ENCODE measurements around the gene EWSR1. TPM values are rescaled to one million over a fixed set of nuclear protein-coding genes. Genes with fewer than 3 reads are reported as not detected.

EWSR1 gene
- total RNA-seq, 1 experiment from 2014 or later: 462 TPM

DNA sequence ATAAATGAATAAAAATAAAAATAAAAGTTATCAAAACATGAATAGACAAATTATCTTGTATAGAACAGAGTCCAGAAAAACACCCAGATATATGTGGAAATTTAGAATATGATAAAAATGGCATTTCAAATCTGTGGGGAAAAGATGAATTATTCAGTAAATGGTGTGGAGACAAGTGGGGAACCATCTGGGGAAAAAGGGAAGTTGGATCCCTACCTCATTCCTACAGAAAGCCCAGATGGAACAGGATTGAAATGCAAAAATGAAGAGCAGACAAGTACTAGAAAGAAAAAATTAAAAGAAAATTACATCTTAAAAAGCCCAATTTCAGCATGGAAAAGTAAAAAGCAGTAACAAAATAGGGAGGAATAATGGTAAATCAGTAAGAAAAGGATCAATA lies 55.6 kb downstream of the EWSR1 start:
- no peak overlapping the region for H3K4ac ChIP-seq (ENCODE audit: low read depth, low read length)
- H2BK120ac ChIP-seq (ENCODE audit: low read depth, low read length, poor library complexity, severe bottlenecking): no peak overlapping the region
- H3K9me3 Mint-ChIP-seq: no peaks in the 10 kb centered on the region
- H3T11ph ChIP-seq (ENCODE audit: low read length): no peak overlapping the region
- no peak overlapping the region; a peak in 1 of 7 replicates for H3K27ac Mint-ChIP-seq
- no peak overlapping the region for H2AFZ ChIP-seq (ENCODE audit: low read length)
- H3K79me1 ChIP-seq (ENCODE audit: insufficient read depth, low read depth, low read length, poor library complexity, severe bottlenecking): no peaks in the 10 kb centered on the region
- H2BK20ac ChIP-seq (ENCODE audit: low read depth, low read length, poor library complexity, severe bottlenecking): no peak overlapping the region
- no peak overlapping the region for H3K56ac ChIP-seq (ENCODE audit: insufficient read length, low read depth, low read length)
- H2AK5ac ChIP-seq (ENCODE audit: insufficient read length, low read length): no peak overlapping the region
- H3K27me3 ChIP-seq (ENCODE audit: insufficient read depth, low read length): no peaks in the 10 kb centered on the region
- H3K4me3 Mint-ChIP-seq: no peak overlapping the region
- no peak overlapping the region for H3K18ac ChIP-seq (ENCODE audit: insufficient read length, low read depth, low read length)
- H3K23ac ChIP-seq (ENCODE audit: insufficient read length, low read depth, low read length): no peak overlapping the region
- no peaks in the 10 kb centered on the region for H3K4me1 ChIP-seq (ENCODE audit: insufficient read depth, low read length)
- no peaks in the 10 kb centered on the region for H3K23me2 ChIP-seq (ENCODE audit: insufficient read length, low read depth, low read length, poor library complexity, severe bottlenecking)
- H3K36me3 Mint-ChIP-seq (ENCODE audit: insufficient read depth in 1 of 3, low read depth in 3 of 3): peaks cover 0 to 10% (median 8%) of the 10 kb centered on the region in 3 experiments; a peak in 2 of 7 replicates
- H3K9ac ChIP-seq (ENCODE audit: extremely low read depth, insufficient read length, low read length): no peak overlapping the region
- no peaks in the 10 kb centered on the region for H4K20me1 ChIP-seq (ENCODE audit: control insufficient read depth, insufficient read depth, insufficient read length)
- H4K91ac ChIP-seq (ENCODE audit: insufficient read length, low read depth, low read length): no peak overlapping the region
- no peaks in the 10 kb centered on the region for H3K9me3 ChIP-seq (ENCODE audit: control insufficient read depth, low read depth, low read length)
- TF ChIP-seq, protein P1, sequence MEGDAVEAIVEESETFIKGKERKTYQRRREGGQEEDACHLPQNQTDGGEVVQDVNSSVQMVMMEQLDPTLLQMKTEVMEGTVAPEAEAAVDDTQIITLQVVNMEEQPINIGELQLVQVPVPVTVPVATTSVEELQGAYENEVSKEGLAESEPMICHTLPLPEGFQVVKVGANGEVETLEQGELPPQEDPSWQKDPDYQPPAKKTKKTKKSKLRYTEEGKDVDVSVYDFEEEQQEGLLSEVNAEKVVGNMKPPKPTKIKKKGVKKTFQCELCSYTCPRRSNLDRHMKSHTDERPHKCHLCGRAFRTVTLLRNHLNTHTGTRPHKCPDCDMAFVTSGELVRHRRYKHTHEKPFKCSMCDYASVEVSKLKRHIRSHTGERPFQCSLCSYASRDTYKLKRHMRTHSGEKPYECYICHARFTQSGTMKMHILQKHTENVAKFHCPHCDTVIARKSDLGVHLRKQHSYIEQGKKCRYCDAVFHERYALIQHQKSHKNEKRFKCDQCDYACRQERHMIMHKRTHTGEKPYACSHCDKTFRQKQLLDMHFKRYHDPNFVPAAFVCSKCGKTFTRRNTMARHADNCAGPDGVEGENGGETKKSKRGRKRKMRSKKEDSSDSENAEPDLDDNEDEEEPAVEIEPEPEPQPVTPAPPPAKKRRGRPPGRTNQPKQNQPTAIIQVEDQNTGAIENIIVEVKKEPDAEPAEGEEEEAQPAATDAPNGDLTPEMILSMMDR (conservative IDR thresholded peaks at IDR 0.05): no peak
- no peak for DNase-seq
- H3K27ac ChIP-seq (ENCODE audit: insufficient read length, low read depth, low read length): no peak overlapping the region
- H4K8ac ChIP-seq (replicated peaks; ENCODE audit: insufficient read length, low read depth, low read length): no peak overlapping the region
- H3K4me2 ChIP-seq (ENCODE audit: insufficient read depth, insufficient read length, low read length): no peak overlapping the region
- no peak overlapping the region for H4K5ac ChIP-seq (ENCODE audit: insufficient read length, low read depth, low read length)
- H3K79me2 ChIP-seq (ENCODE audit: insufficient read depth, low read length): no peaks in the 10 kb centered on the region
- no peak overlapping the region for H2BK5ac ChIP-seq (ENCODE audit: insufficient read length, low read length)
- peaks cover 2% of the 10 kb centered on the region; the same call in 1 of the 2 replicates for H3K27me3 Mint-ChIP-seq (ENCODE audit: low read depth)
- H2BK15ac ChIP-seq (ENCODE audit: low read depth, low read length): no peak overlapping the region
- no peak overlapping the region for H3K14ac ChIP-seq (ENCODE audit: insufficient read depth, low read length)
- H2BK12ac ChIP-seq (ENCODE audit: insufficient read length, low read depth, low read length): no peak overlapping the region
- no peaks in the 10 kb centered on the region for H3K4me1 Mint-ChIP-seq
